GM18909 (cell line): Measurements from ENCODE around the gene ELL.

ENCODE experiments used
- ATAC-seq: cut with Tn5 transposase; IDR thresholded peaks from one replicate; pipeline ENCODE4 v1.9.1; 2021; ENCODE audit warnings: mild to moderate bottlenecking; ENCODE audit not compliant: unreplicated experiment, poor library complexity

ELL gene

DNA sequence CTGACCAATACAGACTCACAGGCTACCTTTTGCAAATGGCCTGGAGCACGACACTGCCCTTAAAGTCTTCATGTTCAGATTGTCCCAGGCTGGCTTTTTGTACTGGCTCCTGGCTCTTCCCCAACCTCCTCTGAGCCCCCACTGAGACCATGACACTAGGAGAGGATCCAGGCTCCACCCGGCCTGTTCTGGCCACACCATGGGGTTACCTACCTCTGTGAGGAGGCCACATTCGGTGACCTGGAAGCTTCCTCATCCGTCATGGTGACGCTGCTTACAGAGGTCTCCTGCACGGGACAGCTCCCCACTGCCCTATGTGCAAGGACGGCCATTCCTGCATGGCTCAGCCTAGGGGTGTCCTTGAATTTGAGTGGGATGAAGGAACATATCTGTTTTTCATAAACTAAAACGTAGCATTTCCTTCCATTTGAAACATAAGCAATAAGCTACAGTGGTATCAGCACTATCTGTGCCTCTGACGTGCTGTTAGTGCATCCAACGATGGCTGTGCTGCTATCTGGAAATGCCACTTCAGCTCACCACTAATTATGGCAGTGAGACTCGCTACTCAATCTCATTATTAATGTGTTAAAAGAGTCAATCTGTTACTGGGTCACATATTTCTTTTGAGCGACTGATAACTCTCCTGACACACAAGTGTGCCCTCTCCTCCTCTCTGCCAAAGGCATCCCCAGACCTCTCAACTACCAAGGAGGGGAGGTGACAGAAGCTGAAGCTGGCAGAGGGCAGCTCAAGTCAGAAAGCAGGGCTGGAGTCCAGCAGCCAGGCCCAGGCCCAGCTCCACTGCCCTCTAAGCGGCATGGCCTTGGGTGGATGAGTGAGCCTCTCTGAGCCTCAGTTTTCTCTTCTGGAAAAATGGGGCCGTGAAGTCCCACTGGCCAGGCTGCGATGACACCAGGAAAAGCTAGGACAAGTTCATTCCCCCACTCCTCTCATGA, 29.6 kb downstream of the ELL start:
- ATAC-seq: no peak

DNA sequence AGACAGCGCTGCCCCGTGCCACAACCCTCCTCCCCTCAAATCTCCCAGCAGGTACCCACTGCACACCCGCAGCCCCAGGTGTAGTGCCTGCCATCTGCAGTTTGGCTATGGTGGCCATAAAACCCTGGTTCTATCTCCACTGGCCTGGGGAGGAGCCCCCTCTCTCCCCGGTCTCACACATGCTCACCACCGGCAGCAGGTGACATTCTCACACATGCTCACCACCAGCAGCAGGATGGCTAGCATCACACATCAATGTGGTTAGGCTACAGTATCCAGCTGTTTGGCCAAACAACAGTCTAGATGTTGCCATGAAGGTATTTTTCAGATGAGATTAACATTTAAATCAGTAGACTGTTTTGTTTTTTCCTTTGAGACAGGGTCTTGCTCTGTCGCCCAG, 31.1 kb downstream of the ELL start:
- no peak for ATAC-seq

DNA sequence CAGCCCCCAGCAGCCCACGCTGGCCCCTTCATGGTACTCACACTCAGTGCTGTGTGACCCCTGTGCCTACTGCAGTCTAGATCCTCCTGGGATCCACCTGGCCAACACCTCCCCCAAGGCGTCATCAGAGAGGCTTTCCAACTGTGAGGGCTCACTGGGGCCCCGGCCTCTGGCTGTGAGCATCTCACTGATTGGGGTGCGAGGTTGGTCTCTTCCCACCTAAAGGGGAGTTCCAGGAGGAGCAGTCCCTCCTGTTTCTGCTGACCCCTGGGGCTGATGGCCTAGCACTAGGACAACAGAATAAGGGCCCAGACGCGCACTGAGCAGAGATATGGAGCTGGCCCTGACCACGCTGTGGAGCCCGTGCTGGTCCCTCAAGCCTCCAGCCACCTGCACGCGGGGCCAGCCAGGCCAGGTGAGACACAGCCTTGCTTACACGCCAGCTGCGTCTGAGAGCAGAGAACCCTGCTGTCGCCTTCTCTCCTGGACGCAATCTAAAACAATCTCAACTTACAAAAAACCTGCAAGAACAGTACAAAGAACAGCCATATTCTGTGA, 32.2 kb downstream of the ELL start:
- ATAC-seq: no peak

- no peak for ATAC-seq
Observed at GRCh38 chr19:18488838-18489626, 32.8 kb downstream of the ELL start.

GRCh38 chr19:18488403-18488723, 33.5 kb downstream of the ELL start:
- no peak for ATAC-seq

DNA sequence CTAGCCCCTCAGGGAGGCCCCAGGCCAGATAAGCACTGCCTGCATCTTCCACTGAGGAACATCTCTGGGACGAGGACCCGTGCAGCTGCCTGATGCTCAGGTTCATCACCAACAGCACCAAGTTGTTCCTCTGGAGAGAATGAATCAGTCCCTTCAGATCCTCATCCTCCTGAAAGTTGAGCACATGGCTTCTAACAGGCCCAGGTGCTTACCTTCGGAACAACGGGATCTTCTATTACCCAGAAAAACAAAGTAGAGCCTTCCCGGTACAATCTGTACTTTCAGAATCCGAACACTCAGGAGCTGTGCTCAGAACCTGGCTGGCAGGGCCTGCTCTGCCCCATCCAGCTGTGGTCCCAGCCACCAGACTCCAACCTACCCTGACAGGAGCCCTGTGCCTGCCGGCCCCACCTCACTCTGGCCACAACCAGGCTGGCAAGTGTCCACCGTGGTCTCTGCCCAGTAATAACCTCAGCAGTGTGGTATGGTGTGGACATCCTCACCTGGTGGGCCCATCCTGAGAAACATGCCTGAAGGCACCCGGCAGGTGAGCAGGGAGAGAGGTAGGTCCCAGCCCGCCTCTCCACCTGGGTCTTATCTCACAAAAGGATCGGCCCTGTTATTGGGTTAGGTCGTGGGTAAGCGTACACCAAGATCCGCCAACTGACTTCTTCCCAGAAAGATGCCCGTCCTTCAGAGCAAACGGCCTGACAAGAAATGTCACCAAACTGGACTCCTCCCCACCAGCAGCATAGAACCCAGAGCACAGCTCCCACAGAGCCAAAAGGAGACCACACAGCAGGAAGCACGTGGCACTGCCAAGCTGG, 34.1 kb downstream of the ELL start:
- ATAC-seq: no peak

DNA sequence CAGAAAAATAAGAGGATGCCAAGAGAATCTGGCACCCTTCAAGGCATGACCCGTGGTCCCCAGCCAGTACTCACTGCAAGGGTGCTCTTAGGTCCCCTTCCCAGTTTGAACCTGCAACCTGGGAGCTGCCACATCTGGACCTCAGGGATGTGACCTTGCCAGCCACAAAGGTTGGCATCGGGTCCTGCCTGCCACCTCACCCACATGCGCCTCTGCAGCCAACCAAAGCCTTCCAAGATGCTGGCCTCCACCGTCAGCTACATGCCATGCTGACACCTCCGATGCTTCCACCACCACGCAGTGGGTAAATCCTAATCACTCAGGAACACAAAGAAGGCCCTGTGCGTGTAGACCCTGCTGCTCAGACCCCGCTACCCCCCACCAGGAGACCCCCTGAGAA, 35.1 kb downstream of the ELL start:
- ATAC-seq: no peak

GRCh38 chr19:18484992-18485391, 36.9 kb downstream of the ELL start:
- no peak for ATAC-seq

GRCh38 chr19:18483119-18483890, 38.6 kb downstream of the ELL start:
- no peak for ATAC-seq

GRCh38 chr19:18481505-18482222, 40.2 kb downstream of the ELL start:
- no peak for ATAC-seq

- no peak for ATAC-seq
Observed at GRCh38 chr19:18480006-18480691, 41.7 kb downstream of the ELL start.

- ATAC-seq: peak; percentile 69
Observed at GRCh38 chr19:18478545-18479311, 43.1 kb downstream of the ELL start.

GRCh38 chr19:18477974-18478373, 43.9 kb downstream of the ELL start:
- no peak for ATAC-seq

GRCh38 chr19:18477042-18477779, 44.7 kb downstream of the ELL start:
- no peak for ATAC-seq

DNA sequence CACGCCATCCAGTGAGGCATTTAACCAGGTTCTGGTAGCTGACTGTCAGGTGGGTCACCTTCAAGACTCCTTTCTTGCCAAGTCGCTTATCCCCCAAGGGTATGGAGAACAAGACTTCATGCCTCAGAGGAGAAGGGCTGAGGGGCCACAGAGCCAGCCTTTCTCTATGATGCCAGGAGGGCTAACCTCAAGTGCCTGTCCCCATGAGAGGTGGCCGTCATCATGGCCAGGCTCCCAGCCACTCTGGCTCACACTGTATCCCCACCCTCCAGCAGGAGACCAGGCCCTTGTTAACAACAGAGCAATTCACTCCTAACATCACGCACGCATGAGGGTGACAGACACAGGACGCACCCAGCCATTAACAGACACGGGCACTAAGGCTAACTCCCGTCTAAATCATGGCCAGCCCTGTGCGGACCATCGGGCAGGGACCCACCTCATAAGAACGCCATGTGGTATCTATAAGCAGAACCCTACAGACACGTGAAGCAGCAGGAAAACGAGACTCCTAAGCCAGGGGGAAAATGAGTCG, 45.3 kb downstream of the ELL start:
- ATAC-seq: no peak

DNA sequence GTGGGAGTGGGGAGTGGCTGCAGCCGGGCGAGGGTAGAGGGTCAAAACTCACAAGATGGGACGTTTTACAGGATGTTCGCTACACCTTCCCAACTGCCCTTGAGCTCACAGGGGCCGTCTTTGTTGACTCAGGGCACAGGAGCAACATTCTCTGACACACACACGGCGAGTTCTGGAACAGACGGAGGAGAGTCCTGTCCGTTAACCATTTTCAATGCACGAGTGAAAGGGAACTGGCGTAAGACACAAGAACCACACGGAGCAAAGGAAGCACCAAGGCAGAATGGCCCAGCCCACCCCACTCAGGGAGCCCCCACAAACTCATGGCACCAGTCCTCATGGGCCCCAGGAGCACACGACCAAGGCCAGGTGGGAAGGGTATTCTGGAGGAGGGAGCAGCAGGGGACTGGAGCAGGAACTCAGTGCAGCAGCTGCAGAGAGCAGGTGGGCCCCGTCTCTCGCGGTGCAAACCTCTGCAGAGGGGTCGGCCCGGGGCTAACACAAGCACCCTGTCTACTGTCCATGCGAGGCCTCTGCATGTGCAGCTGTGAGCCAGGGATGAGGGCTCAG, 46.0 kb downstream of the ELL start:
- no peak for ATAC-seq
